Gastrocnemius medialis (tissue), 4 donors: Measurements from ENCODE around the gene OR2T5.
"Not testable (repeated sequence)": the region's sequence is repeated elsewhere in the genome, so short reads cannot be mapped to it uniquely, and the experiment has no call there.

Experiments
- POLR2A ChIP-seq, 2 donors: fragments of 450-650 bp; IDR thresholded peaks; one replicate each; pipeline ENCODE4 v1.6.1; 2017; ENCODE audit warnings: antibody characterized with exemption in 2 of 2, mild to moderate bottlenecking in 2 of 2, moderate library complexity in 2 of 2
- TF ChIP-seq, protein P1 (sequence below), 5 experiments: fragments of 450-650 bp in 3 of 5; fragments of 200-600 bp in 2 of 5; sonication (generic) in 2 of 5; IDR thresholded peaks in 4 of 5; conservative IDR thresholded peaks in 1 of 5; 1 replicate in 4 of 5; 2 replicates in 1 of 5; pipeline ENCODE4 v1.5.1; 2016 to 2019; ENCODE audit warnings: antibody characterized with exemption in 5 of 5, mild to moderate bottlenecking in 3 of 5, moderate library complexity in 3 of 5

DNA sequence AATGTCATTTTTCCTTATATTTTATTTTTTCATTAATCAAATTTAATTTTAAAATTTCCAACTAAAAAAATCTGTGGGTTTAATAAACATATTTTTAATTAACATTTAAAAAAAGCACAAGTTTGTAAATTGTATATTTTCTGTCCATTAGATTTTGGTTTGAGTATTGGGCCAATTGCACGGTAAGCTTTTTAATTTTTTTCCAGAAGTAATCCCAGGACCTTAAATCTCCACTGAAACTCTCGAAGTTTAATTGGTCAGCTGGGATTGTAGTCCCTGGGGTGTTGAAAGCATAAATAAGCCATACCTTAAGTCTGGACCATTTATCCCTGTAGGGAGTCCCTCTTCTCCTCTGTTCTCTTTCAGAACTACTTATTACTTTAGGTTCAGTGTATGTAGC is 19.4 kb downstream of the OR2T5 start, which contains the start of gene OR2G6:
- not testable (repeated sequence) for TF ChIP-seq POLR2A (IDR thresholded peaks at IDR 0.05)
- TF ChIP-seq, protein P1, sequence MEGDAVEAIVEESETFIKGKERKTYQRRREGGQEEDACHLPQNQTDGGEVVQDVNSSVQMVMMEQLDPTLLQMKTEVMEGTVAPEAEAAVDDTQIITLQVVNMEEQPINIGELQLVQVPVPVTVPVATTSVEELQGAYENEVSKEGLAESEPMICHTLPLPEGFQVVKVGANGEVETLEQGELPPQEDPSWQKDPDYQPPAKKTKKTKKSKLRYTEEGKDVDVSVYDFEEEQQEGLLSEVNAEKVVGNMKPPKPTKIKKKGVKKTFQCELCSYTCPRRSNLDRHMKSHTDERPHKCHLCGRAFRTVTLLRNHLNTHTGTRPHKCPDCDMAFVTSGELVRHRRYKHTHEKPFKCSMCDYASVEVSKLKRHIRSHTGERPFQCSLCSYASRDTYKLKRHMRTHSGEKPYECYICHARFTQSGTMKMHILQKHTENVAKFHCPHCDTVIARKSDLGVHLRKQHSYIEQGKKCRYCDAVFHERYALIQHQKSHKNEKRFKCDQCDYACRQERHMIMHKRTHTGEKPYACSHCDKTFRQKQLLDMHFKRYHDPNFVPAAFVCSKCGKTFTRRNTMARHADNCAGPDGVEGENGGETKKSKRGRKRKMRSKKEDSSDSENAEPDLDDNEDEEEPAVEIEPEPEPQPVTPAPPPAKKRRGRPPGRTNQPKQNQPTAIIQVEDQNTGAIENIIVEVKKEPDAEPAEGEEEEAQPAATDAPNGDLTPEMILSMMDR (IDR thresholded peaks at IDR 0.05 in 4 of 5, conservative IDR thresholded peaks at IDR 0.05 in 1 of 5): not testable (repeated sequence)
